Urinary bladder (tissue), 4 donors: ENCODE measurements around the gene SLC30A2. TPM values are rescaled to one million over a fixed set of nuclear protein-coding genes. Genes with fewer than 3 reads are reported as not detected.
A peak's percentile ranks its signal among the peaks of the same experiment; 100 is the strongest.

Experiments used
- DNase-seq: peaks from one replicate; pipeline ENCODE4 v3.0.0-alpha.2; 2015; ENCODE audit errors: extremely low spot score
- H3K27ac ChIP-seq: one replicate; pipeline ENCODE4 v1.5.1; 2013; ENCODE audit warnings: low read depth, mild to moderate bottlenecking, moderate library complexity
- H3K36me3 ChIP-seq: one replicate; pipeline ENCODE4 v1.6.1; 2013; ENCODE audit warnings: mild to moderate bottlenecking, moderate library complexity; ENCODE audit not compliant: insufficient read depth
- H3K4me1 ChIP-seq: one replicate; pipeline ENCODE4 v1.6.1; 2013; ENCODE audit warnings: mild to moderate bottlenecking, moderate library complexity; ENCODE audit not compliant: insufficient read depth
- H3K4me3 ChIP-seq: one replicate; pipeline ENCODE4 v1.5.1; 2013; ENCODE audit warnings: low read depth, low read length
- WGBS: extraction: QIAGEN DNeasy Blood & Tissue Kit; methylation state at CpG from one replicate; pipeline ENCODE4 v1.1.7; 2013; 5-methylcytosine and 5-hydroxymethylcytosine counted together
- polyA plus RNA-seq: library from polyadenylated mRNA; stranded (reverse); fragments of 200-250 nt; gene quantifications from one replicate; pipeline ENCODE4 v1.2.3, GENCODE V29; 2013
- total RNA-seq: library from RNA; depleted of rRNA; stranded (reverse); fragments of >200 nt; gene quantifications from one replicate; pipeline ENCODE4 v1.2.3, GENCODE V29; 2014
- donor health status: healthy with polysubstance abuse.
- donor health status: healthy.

Gene SLC30A2
- total and polyA plus RNA-seq, 2 donors = 0.24 to 1.7 TPM

- H3K4me1 ChIP-seq = no peaks in the 10 kb centered on the region
- DNase-seq = no peak
- H3K4me3 ChIP-seq = no peak overlapping the region
- 88% methylated on average over 2 of the region's 2 CpGs for WGBS
- H3K27ac ChIP-seq = no peak overlapping the region
- H3K36me3 ChIP-seq = no peaks in the 10 kb centered on the region
These were observed 2.2 kb downstream of the SLC30A2 start for GRCh38 chr1:26043765-26044164.

- H3K4me1 ChIP-seq = no peaks in the 10 kb centered on the region
- WGBS = 65% methylated on average over 4 of the region's 4 CpGs
- DNase-seq = no peak
These were observed 3.9 kb downstream of the SLC30A2 start for GRCh38 chr1:26041978-26042377.

GRCh38 chr1:26041401-26041800 lies 4.5 kb downstream of the SLC30A2 start:
- Histone ChIP-seq H3K36me3 (no peaks in the 10 kb centered on the region), H3K4me3 (no peak overlapping the region), H3K27ac (no peak overlapping the region), H3K4me1 (no peaks in the 10 kb centered on the region)
- no peak for DNase-seq
- 73% methylated on average over 7 of the region's 7 CpGs for WGBS

More at GRCh38 chr1:26041978-26042377, 3.9 kb downstream of the SLC30A2 start:
- H3K36me3 ChIP-seq = no peaks in the 10 kb centered on the region
- no peak overlapping the region for H3K27ac ChIP-seq
- no peak overlapping the region for H3K4me3 ChIP-seq

- Histone ChIP-seq H3K27ac (no peak overlapping the region), H3K36me3 (no peaks in the 10 kb centered on the region), H3K4me1 (no peaks in the 10 kb centered on the region), H3K4me3 (no peak overlapping the region)
- DNase-seq = no peak
- WGBS = 67% methylated on average over 6 of the region's 6 CpGs
These were observed 7.0 kb downstream of the SLC30A2 start for GRCh38 chr1:26038904-26039303.

- Histone ChIP-seq H3K4me1 (no peaks in the 10 kb centered on the region), H3K4me3 (no peak overlapping the region), H3K36me3 (no peaks in the 10 kb centered on the region), H3K27ac (no peak overlapping the region)
- 79% methylated on average over 6 of the region's 6 CpGs for WGBS
- DNase-seq = no peak
These were observed 7.4 kb downstream of the SLC30A2 start for GRCh38 chr1:26038477-26038876.

- WGBS = 72% methylated on average over 6 of the region's 6 CpGs
- no peaks in the 10 kb centered on the region for H3K36me3 ChIP-seq
- no peak overlapping the region for H3K4me3 ChIP-seq
- no peak for DNase-seq
- H3K4me1 ChIP-seq = no peaks in the 10 kb centered on the region
- no peak overlapping the region for H3K27ac ChIP-seq
These were observed 8.0 kb downstream of the SLC30A2 start for GRCh38 chr1:26037904-26038303.

- no peaks in the 10 kb centered on the region for H3K36me3 ChIP-seq
- 78% methylated on average over 10 of the region's 11 CpGs for WGBS
- no peak overlapping the region for H3K4me3 ChIP-seq
- no peak overlapping the region for H3K27ac ChIP-seq
- H3K4me1 ChIP-seq = no peaks in the 10 kb centered on the region
- DNase-seq = no peak
These were observed 9.1 kb downstream of the SLC30A2 start for GRCh38 chr1:26036756-26037281.

GRCh38 chr1:26035959-26036755 lies 9.8 kb downstream of the SLC30A2 start:
- WGBS = 9% methylated on average over 39 of the region's 39 CpGs
- Histone ChIP-seq H3K4me1 (no peaks in the 10 kb centered on the region), H3K27ac (peak overlapping the region; percentile 34), H3K4me3 (peak overlapping the region; percentile 52), H3K36me3 (no peaks in the 10 kb centered on the region)
- peak; percentile 46 for DNase-seq

GRCh38 chr1:26035203-26035958 lies 10.5 kb downstream of the SLC30A2 start:
- Histone ChIP-seq H3K4me1 (no peaks in the 10 kb centered on the region), H3K4me3 (peak overlapping the region; percentile 52), H3K27ac (peak overlapping the region; percentile 34), H3K36me3 (no peaks in the 10 kb centered on the region)
- under 1% methylated on average over 60 of the region's 60 CpGs for WGBS
- DNase-seq = peak; percentile 81

GRCh38 chr1:26034504-26035202 lies 11.3 kb downstream of the SLC30A2 start:
- Histone ChIP-seq H3K4me1 (no peaks in the 10 kb centered on the region), H3K36me3 (no peaks in the 10 kb centered on the region), H3K4me3 (peak overlapping the region; percentile 52), H3K27ac (no peak overlapping the region)
- DNase-seq = no peak
- WGBS = 12% methylated on average over 15 of the region's 15 CpGs

- DNase-seq = no peak
- Histone ChIP-seq H3K4me3 (no peak overlapping the region), H3K36me3 (no peaks in the 10 kb centered on the region), H3K4me1 (no peaks in the 10 kb centered on the region), H3K27ac (no peak overlapping the region)
- 86% methylated on average over 12 of the region's 12 CpGs for WGBS
These were observed 13.1 kb downstream of the SLC30A2 start for GRCh38 chr1:26032656-26033357.

- Histone ChIP-seq H3K4me1 (no peaks in the 10 kb centered on the region), H3K27ac (no peak overlapping the region), H3K4me3 (no peak overlapping the region), H3K36me3 (no peaks in the 10 kb centered on the region)
- 55% methylated on average over 3 of the region's 3 CpGs for WGBS
- DNase-seq = no peak
These were observed 14.2 kb downstream of the SLC30A2 start for GRCh38 chr1:26031611-26032220.

GRCh38 chr1:26031196-26031595 lies 14.7 kb downstream of the SLC30A2 start:
- no peak for DNase-seq
- WGBS = 69% methylated on average over 4 of the region's 4 CpGs
- Histone ChIP-seq H3K27ac (no peak overlapping the region), H3K36me3 (no peaks in the 10 kb centered on the region), H3K4me3 (no peak overlapping the region), H3K4me1 (no peaks in the 10 kb centered on the region)
